ENCODE data around the gene WFIKKN2.

Gene WFIKKN2

GRCh38 chr17:50835301-50836234, at the start of gene WFIKKN2:
TSS of gene WFIKKN2 (plus strand) at chr17:50835586. CDS start at chr17:50835938, 352 bp downstream.
- Histone ChIP-seq H3K4me3 (ENCODE audit: low read depth, low read length) (no peak within 1 kb of the TSS), H3K27me3 (ENCODE audit: control insufficient read depth, insufficient read depth, low read length) (no peaks in the 10 kb centered on the region; the same call in 1 of the 2 replicates), H3K4me1 (ENCODE audit: control insufficient read depth, insufficient read depth, low read length) (peaks cover 26% of the 10 kb centered on the region), H3K9ac (ENCODE audit: low read depth, low read length) (no peak within 1 kb of the TSS), H3K27ac (ENCODE audit: low read depth, low read length) (peak within 1 kb of the TSS; percentile 44), H3K9me3 (ENCODE audit: control insufficient read depth, insufficient read depth, low read length) (no peaks in the 10 kb centered on the region), H3K36me3 (ENCODE audit: control insufficient read depth, insufficient read depth, low read length) (no peaks in the 10 kb centered on the region)

- Histone ChIP-seq H3K4me3 (ENCODE audit: low read depth, low read length) (no peak overlapping the region), H3K4me1 (ENCODE audit: control insufficient read depth, insufficient read depth, low read length) (peaks cover 6% of the 10 kb centered on the region; the same call in 1 of the 2 replicates), H3K9me3 (ENCODE audit: control insufficient read depth, insufficient read depth, low read length) (no peaks in the 10 kb centered on the region), H3K9ac (ENCODE audit: low read depth, low read length) (no peak overlapping the region), H3K27ac (ENCODE audit: low read depth, low read length) (no peak overlapping the region), H3K27me3 (ENCODE audit: control insufficient read depth, insufficient read depth, low read length) (no peaks in the 10 kb centered on the region), H3K36me3 (ENCODE audit: control insufficient read depth, insufficient read depth, low read length) (no peaks in the 10 kb centered on the region)
These were observed 49.3 kb upstream of the WFIKKN2 start for GRCh38 chr17:50785946-50786570.

- no peaks in the 10 kb centered on the region for H3K9me3 ChIP-seq (ENCODE audit: control insufficient read depth, insufficient read depth, low read length)
- no peak overlapping the region for H3K9ac ChIP-seq (ENCODE audit: low read depth, low read length)
- peaks cover 6% of the 10 kb centered on the region; the same call in 1 of the 2 replicates for H3K4me1 ChIP-seq (ENCODE audit: control insufficient read depth, insufficient read depth, low read length)
- H3K36me3 ChIP-seq (ENCODE audit: control insufficient read depth, insufficient read depth, low read length) = no peaks in the 10 kb centered on the region
- H3K27me3 ChIP-seq (ENCODE audit: control insufficient read depth, insufficient read depth, low read length) = no peaks in the 10 kb centered on the region
- H3K27ac ChIP-seq (ENCODE audit: low read depth, low read length) = no peak overlapping the region
- no peak overlapping the region for H3K4me3 ChIP-seq (ENCODE audit: low read depth, low read length)
These were observed 48.3 kb upstream of the WFIKKN2 start for GRCh38 chr17:50787106-50787505.

- no peaks in the 10 kb centered on the region for H3K36me3 ChIP-seq (ENCODE audit: control insufficient read depth, insufficient read depth, low read length)
- H3K9ac ChIP-seq (ENCODE audit: low read depth, low read length) = no peak overlapping the region
- H3K4me1 ChIP-seq (ENCODE audit: control insufficient read depth, insufficient read depth, low read length) = peaks cover 6% of the 10 kb centered on the region; the same call in 1 of the 2 replicates
- H3K4me3 ChIP-seq (ENCODE audit: low read depth, low read length) = no peak overlapping the region
- no peaks in the 10 kb centered on the region for H3K27me3 ChIP-seq (ENCODE audit: control insufficient read depth, insufficient read depth, low read length)
- no peaks in the 10 kb centered on the region for H3K9me3 ChIP-seq (ENCODE audit: control insufficient read depth, insufficient read depth, low read length)
- no peak overlapping the region for H3K27ac ChIP-seq (ENCODE audit: low read depth, low read length)
These were observed 44.8 kb upstream of the WFIKKN2 start for GRCh38 chr17:50790618-50791017.

GRCh38 chr17:50792132-50792531, 43.3 kb upstream of the WFIKKN2 start:
- no peak overlapping the region for H3K27ac ChIP-seq (ENCODE audit: low read depth, low read length)
- H3K27me3 ChIP-seq (ENCODE audit: control insufficient read depth, insufficient read depth, low read length) = no peaks in the 10 kb centered on the region
- no peaks in the 10 kb centered on the region for H3K9me3 ChIP-seq (ENCODE audit: control insufficient read depth, insufficient read depth, low read length)
- H3K9ac ChIP-seq (ENCODE audit: low read depth, low read length) = no peak overlapping the region
- peaks cover 6% of the 10 kb centered on the region; the same call in 1 of the 2 replicates for H3K4me1 ChIP-seq (ENCODE audit: control insufficient read depth, insufficient read depth, low read length)
- no peaks in the 10 kb centered on the region for H3K36me3 ChIP-seq (ENCODE audit: control insufficient read depth, insufficient read depth, low read length)
- H3K4me3 ChIP-seq (ENCODE audit: low read depth, low read length) = no peak overlapping the region

- H3K9me3 ChIP-seq (ENCODE audit: control insufficient read depth, insufficient read depth, low read length) = no peaks in the 10 kb centered on the region
- H3K27ac ChIP-seq (ENCODE audit: low read depth, low read length) = no peak overlapping the region
- H3K4me3 ChIP-seq (ENCODE audit: low read depth, low read length) = no peak overlapping the region
- no peaks in the 10 kb centered on the region for H3K27me3 ChIP-seq (ENCODE audit: control insufficient read depth, insufficient read depth, low read length)
- H3K4me1 ChIP-seq (ENCODE audit: control insufficient read depth, insufficient read depth, low read length) = peaks cover 6% of the 10 kb centered on the region; the same call in 1 of the 2 replicates
- H3K36me3 ChIP-seq (ENCODE audit: control insufficient read depth, insufficient read depth, low read length) = no peaks in the 10 kb centered on the region
- no peak overlapping the region for H3K9ac ChIP-seq (ENCODE audit: low read depth, low read length)
These were observed 42.4 kb upstream of the WFIKKN2 start for GRCh38 chr17:50793007-50793406.

GRCh38 chr17:50794361-50794760, 41.0 kb upstream of the WFIKKN2 start:
- H3K27ac ChIP-seq (ENCODE audit: low read depth, low read length) = no peak overlapping the region
- H3K36me3 ChIP-seq (ENCODE audit: control insufficient read depth, insufficient read depth, low read length) = no peaks in the 10 kb centered on the region
- no peaks in the 10 kb centered on the region for H3K27me3 ChIP-seq (ENCODE audit: control insufficient read depth, insufficient read depth, low read length)
- no peak overlapping the region for H3K9ac ChIP-seq (ENCODE audit: low read depth, low read length)
- H3K4me1 ChIP-seq (ENCODE audit: control insufficient read depth, insufficient read depth, low read length) = peaks cover 10% of the 10 kb centered on the region; the same call in 1 of the 2 replicates
- H3K9me3 ChIP-seq (ENCODE audit: control insufficient read depth, insufficient read depth, low read length) = no peaks in the 10 kb centered on the region
- H3K4me3 ChIP-seq (ENCODE audit: low read depth, low read length) = no peak overlapping the region

GRCh38 chr17:50797135-50797810, 38.1 kb upstream of the WFIKKN2 start:
- H3K27ac ChIP-seq (ENCODE audit: low read depth, low read length) = no peak overlapping the region
- H3K27me3 ChIP-seq (ENCODE audit: control insufficient read depth, insufficient read depth, low read length) = no peaks in the 10 kb centered on the region
- 0 out of 2 replicates have a peak, but pooled peaks cover 5% of the 10 kb centered on the region for H3K4me1 ChIP-seq (ENCODE audit: control insufficient read depth, insufficient read depth, low read length)
- no peak overlapping the region for H3K9ac ChIP-seq (ENCODE audit: low read depth, low read length)
- H3K4me3 ChIP-seq (ENCODE audit: low read depth, low read length) = no peak overlapping the region
- H3K36me3 ChIP-seq (ENCODE audit: control insufficient read depth, insufficient read depth, low read length) = no peaks in the 10 kb centered on the region
- no peaks in the 10 kb centered on the region for H3K9me3 ChIP-seq (ENCODE audit: control insufficient read depth, insufficient read depth, low read length)

- no peaks in the 10 kb centered on the region for H3K36me3 ChIP-seq (ENCODE audit: control insufficient read depth, insufficient read depth, low read length)
- H3K9ac ChIP-seq (ENCODE audit: low read depth, low read length) = no peak overlapping the region
- no peaks in the 10 kb centered on the region for H3K27me3 ChIP-seq (ENCODE audit: control insufficient read depth, insufficient read depth, low read length)
- 0 out of 2 replicates have a peak, but pooled peaks cover 5% of the 10 kb centered on the region for H3K4me1 ChIP-seq (ENCODE audit: control insufficient read depth, insufficient read depth, low read length)
- peak overlapping the region; percentile 39 for H3K27ac ChIP-seq (ENCODE audit: low read depth, low read length)
- H3K4me3 ChIP-seq (ENCODE audit: low read depth, low read length) = no peak overlapping the region
- no peaks in the 10 kb centered on the region for H3K9me3 ChIP-seq (ENCODE audit: control insufficient read depth, insufficient read depth, low read length)
These were observed 36.7 kb upstream of the WFIKKN2 start for GRCh38 chr17:50798424-50799288.

- H3K9ac ChIP-seq (ENCODE audit: low read depth, low read length) = no peak overlapping the region
- H3K36me3 ChIP-seq (ENCODE audit: control insufficient read depth, insufficient read depth, low read length) = no peaks in the 10 kb centered on the region
- no peak overlapping the region for H3K4me3 ChIP-seq (ENCODE audit: low read depth, low read length)
- 0 out of 2 replicates have a peak, but pooled peaks cover 5% of the 10 kb centered on the region for H3K4me1 ChIP-seq (ENCODE audit: control insufficient read depth, insufficient read depth, low read length)
- H3K9me3 ChIP-seq (ENCODE audit: control insufficient read depth, insufficient read depth, low read length) = no peaks in the 10 kb centered on the region
- no peaks in the 10 kb centered on the region for H3K27me3 ChIP-seq (ENCODE audit: control insufficient read depth, insufficient read depth, low read length)
- no peak overlapping the region for H3K27ac ChIP-seq (ENCODE audit: low read depth, low read length)
These were observed 35.8 kb upstream of the WFIKKN2 start for GRCh38 chr17:50799582-50799981.

All from HUES48 (cell line).